Suppressor macrophage treated with lipopolysaccharide for 4 hours (primary cell): ENCODE measurements around the gene SMYD3.
"Not testable (repeated sequence)": the region's sequence is repeated elsewhere in the genome, so short reads cannot be mapped to it uniquely, and the experiment has no call there.

ENCODE experiments used
- DNase-seq: peaks from one replicate; pipeline ENCODE4 v3.0.0-alpha.2; 2020

Gene SMYD3

GRCh38 chr1:245728035-245728434 lies 779.0 kb downstream of the SMYD3 start:
- DNase-seq, result not testable (repeated sequence)

- DNase-seq, result no peak
These were observed 785.6 kb downstream of the SMYD3 start for GRCh38 chr1:245721488-245721887.

- no peak for DNase-seq
These were observed 788.1 kb downstream of the SMYD3 start for GRCh38 chr1:245718951-245719350.

- no peak for DNase-seq
These were observed 789.0 kb downstream of the SMYD3 start for GRCh38 chr1:245718123-245718522.

GRCh38 chr1:245717611-245718010 lies 789.5 kb downstream of the SMYD3 start:
- DNase-seq, result no peak

DNA sequence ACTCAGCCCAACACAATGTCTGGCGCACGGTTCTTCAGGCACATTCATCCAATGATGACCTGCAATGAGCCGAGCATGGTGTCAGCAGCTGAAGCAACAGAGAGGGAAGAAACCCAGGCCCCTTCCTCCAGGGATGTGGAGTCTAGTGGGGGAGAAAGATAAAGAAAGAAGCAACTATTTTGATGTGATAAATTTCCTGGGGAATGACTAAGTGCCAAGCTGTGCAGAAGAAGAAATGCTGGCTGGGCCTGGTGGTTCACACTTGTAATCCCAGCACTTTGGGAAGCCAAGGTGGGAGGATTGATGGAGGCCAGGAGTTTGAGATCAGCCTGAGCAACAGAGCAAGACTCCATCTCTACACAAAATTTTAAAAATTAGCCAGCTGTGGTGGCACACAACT lies 790.5 kb downstream of the SMYD3 start:
- DNase-seq, result no peak

DNA sequence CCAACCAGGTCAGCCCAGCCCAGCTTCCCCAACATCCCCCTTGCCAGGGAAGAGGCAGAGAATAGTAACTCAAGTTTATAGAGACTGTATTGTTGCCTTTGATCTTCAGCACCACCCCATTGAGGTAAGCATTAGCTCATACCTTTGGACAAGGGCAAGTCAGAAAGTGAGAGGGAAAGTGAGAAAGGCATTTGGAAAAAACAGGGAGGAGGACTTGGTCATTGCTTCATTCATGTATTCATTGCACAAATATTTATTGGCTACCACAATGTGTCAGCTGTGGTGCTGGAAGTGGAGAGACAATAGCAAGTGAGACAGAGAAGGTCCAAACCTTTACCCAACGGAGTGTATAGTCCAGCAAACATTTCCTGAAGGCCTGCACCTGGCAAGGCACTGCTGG lies 791.1 kb downstream of the SMYD3 start:
- no peak for DNase-seq

DNA sequence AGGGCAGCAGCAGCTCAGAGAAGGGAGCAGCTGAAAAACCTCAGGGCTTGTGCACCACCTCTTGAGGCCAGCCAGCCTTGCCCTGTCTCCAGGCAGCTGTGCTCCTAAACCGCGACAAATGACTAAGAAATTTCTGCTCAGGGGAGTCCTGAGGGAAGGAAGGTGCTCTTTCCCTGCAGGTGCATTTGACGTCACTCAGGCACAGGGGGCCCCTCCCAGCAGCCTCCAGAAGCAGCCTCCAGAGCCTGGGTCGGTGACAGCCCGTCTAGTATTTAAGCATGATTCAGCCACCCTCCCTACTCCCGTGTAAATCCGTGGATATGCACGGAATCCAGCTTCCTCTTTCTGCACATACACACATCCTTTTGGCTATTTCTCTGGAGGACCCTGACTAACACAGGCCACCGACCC lies 791.8 kb downstream of the SMYD3 start:
- no peak for DNase-seq

- DNase-seq, result not testable (repeated sequence)
These were observed 793.1 kb downstream of the SMYD3 start for GRCh38 chr1:245714027-245714426.

- DNase-seq, result no peak
These were observed 795.8 kb downstream of the SMYD3 start for GRCh38 chr1:245710961-245711903.

DNA sequence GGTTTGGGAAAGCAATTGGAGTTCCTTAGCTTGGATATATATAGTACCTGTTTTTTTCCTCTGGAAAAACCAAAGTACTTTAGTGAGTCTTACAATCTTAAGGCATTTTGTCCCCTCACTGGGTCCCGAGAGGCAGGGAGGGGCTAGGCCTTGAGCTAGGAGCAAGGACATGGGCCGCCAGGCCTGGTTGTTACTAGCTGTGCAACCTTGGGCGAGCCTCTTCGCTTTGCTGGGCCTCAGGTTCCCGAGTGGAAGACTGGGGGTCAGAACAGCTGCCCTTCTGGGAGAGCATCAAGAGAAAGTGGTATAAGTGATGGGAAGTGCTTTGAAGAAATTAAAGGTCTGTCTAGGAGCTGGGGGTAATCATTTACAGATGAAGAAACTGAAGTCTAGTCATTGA lies 799.1 kb downstream of the SMYD3 start:
- DNase-seq, result no peak

- no peak for DNase-seq
These were observed 802.3 kb downstream of the SMYD3 start for GRCh38 chr1:245704765-245705164.

DNA sequence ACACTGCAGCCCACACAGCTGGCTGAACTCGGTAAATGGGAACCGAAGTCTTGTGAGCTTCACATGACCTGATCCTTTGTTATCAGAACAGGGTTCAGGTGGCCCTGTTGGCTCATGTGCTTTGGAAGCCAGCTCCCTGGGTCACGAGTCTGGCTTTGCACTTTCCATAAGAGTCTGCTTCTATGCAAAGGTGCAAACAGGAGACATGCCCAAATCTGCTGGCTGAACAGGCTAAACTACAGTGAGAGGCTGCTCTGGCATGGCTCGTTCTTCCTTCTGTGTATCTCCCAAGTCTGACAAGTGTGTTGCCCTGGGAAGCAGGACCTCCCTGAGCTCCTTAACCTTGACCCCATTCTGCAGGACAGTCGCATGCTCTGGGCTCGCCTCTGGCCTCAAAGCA lies 802.7 kb downstream of the SMYD3 start:
- no peak for DNase-seq

DNA sequence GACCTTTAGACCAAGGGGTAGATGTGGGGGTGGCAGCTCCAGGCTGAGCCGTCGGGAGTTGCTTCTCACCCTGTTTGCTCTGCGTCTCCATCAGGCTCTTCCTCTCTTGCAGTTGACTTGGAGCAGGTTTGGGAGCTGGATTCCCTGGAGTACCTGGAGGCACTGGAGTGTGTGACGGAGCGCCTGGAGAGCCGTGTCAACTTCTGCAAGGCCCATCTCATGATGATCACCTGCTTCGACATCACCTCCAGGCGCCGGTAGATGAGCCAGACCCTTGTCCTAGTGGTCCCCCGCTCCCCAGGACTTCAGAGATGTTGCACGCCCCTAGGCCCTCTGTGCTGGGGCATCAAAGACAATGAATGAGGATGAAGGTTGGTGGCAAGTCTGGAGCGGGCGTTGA lies 804.7 kb downstream of the SMYD3 start:
- DNase-seq, result no peak

- no peak for DNase-seq
These were observed 805.4 kb downstream of the SMYD3 start for GRCh38 chr1:245701631-245702030.

- no peak for DNase-seq
These were observed 806.4 kb downstream of the SMYD3 start for GRCh38 chr1:245700631-245701030.
